Measurements from ENCODE around the gene DLGAP1.

DLGAP1 gene

GRCh38 chr18:3867864-3868311 lies 587.2 kb downstream of the DLGAP1 start:
- no peak for DNase-seq (ENCODE audit: low read depth in 2 of 2)

GRCh38 chr18:3867236-3867635 lies 587.9 kb downstream of the DLGAP1 start:
- DNase-seq (ENCODE audit: low read depth in 2 of 2), result no peak

GRCh38 chr18:3864669-3865298 lies 590.3 kb downstream of the DLGAP1 start:
- DNase-seq (ENCODE audit: low read depth in 2 of 2), result no peak

GRCh38 chr18:3863593-3863992 lies 591.5 kb downstream of the DLGAP1 start:
- no peak for DNase-seq (ENCODE audit: low read depth in 2 of 2)

GRCh38 chr18:3863006-3863405 lies 592.1 kb downstream of the DLGAP1 start:
- no peak for DNase-seq (ENCODE audit: low read depth in 2 of 2)

GRCh38 chr18:3861495-3861894 lies 593.6 kb downstream of the DLGAP1 start:
- DNase-seq (ENCODE audit: low read depth in 2 of 2), result no peak

- DNase-seq (ENCODE audit: low read depth in 2 of 2), result no peak
These were observed 597.6 kb downstream of the DLGAP1 start for GRCh38 chr18:3857544-3857943.

GRCh38 chr18:3855966-3856365 lies 599.1 kb downstream of the DLGAP1 start:
- DNase-seq (ENCODE audit: low read depth in 2 of 2), result no peak

- no peak for DNase-seq (ENCODE audit: low read depth in 2 of 2)
These were observed 602.8 kb downstream of the DLGAP1 start for GRCh38 chr18:3852321-3852720.

- no peak for DNase-seq (ENCODE audit: low read depth in 2 of 2)
These were observed 603.9 kb downstream of the DLGAP1 start for GRCh38 chr18:3851159-3851558.

GRCh38 chr18:3848316-3848715 lies 606.8 kb downstream of the DLGAP1 start:
- DNase-seq (ENCODE audit: low read depth in 2 of 2), result no peak

- DNase-seq (ENCODE audit: low read depth in 2 of 2), result no peak
These were observed 609.9 kb downstream of the DLGAP1 start for GRCh38 chr18:3845161-3845560.

- no peak for DNase-seq (ENCODE audit: low read depth in 2 of 2)
These were observed 612.3 kb downstream of the DLGAP1 start for GRCh38 chr18:3842844-3843243.

GRCh38 chr18:3840766-3841165 lies 614.3 kb downstream of the DLGAP1 start:
- no peak for DNase-seq (ENCODE audit: low read depth in 2 of 2)

GRCh38 chr18:3839581-3839981 lies 615.5 kb downstream of the DLGAP1 start:
- DNase-seq (ENCODE audit: low read depth in 2 of 2), result no peak

- no peak for DNase-seq (ENCODE audit: low read depth in 2 of 2)
These were observed 618.4 kb downstream of the DLGAP1 start for GRCh38 chr18:3836483-3837335.

GRCh38 chr18:3832025-3832638 lies 623.0 kb downstream of the DLGAP1 start:
- DNase-seq (ENCODE audit: low read depth in 2 of 2), result no peak

GRCh38 chr18:3830604-3831003 lies 624.5 kb downstream of the DLGAP1 start:
- DNase-seq (ENCODE audit: low read depth in 2 of 2), result no peak

GRCh38 chr18:3827236-3827845 lies 627.8 kb downstream of the DLGAP1 start:
- DNase-seq (ENCODE audit: low read depth in 2 of 2), result no peak

- DNase-seq (ENCODE audit: low read depth in 2 of 2), result no peak
These were observed 629.1 kb downstream of the DLGAP1 start for GRCh38 chr18:3826021-3826420.

- DNase-seq (ENCODE audit: low read depth in 2 of 2), result no peak
These were observed 631.0 kb downstream of the DLGAP1 start for GRCh38 chr18:3824101-3824500.

GRCh38 chr18:3823073-3823472 lies 632.0 kb downstream of the DLGAP1 start:
- DNase-seq (ENCODE audit: low read depth in 2 of 2), result no peak

All from stimulated activated CD4-positive, alpha-beta T cell treated with anti-CD3 and anti-CD28 coated beads, Interleukin-15, amount 100 ng/mL, for 48 hours (primary cell).